AG08395 (cell line): ENCODE data around the gene GATB.

Experiments
- DNase-seq: peaks from one replicate; pipeline ENCODE4 v3.0.0; 2012; ENCODE audit warnings: mixed read lengths, low spot score

Gene GATB

GRCh38 chr4:151675411-151675971 is 85.3 kb downstream of the GATB start:
- no peak for DNase-seq

- DNase-seq, result peak; percentile 46
Observed at GRCh38 chr4:151674804-151675391, 85.9 kb downstream of the GATB start.

- no peak for DNase-seq
Observed at GRCh38 chr4:151673908-151674520, 86.8 kb downstream of the GATB start.

GRCh38 chr4:151672996-151673395 is 87.8 kb downstream of the GATB start:
- DNase-seq, result no peak

- no peak for DNase-seq
Observed at GRCh38 chr4:151671541-151672059, 89.2 kb downstream of the GATB start.

- DNase-seq, result no peak
Observed at GRCh38 chr4:151670843-151671242, 90.0 kb downstream of the GATB start.

GRCh38 chr4:151669990-151670389 is 90.8 kb downstream of the GATB start:
- no peak for DNase-seq

GRCh38 chr4:151668689-151669402 is 92.0 kb downstream of the GATB start:
- DNase-seq, result no peak

GRCh38 chr4:151667666-151668065 is 93.1 kb downstream of the GATB start:
- no peak for DNase-seq

- DNase-seq, result peak; percentile 69
Observed at GRCh38 chr4:151667048-151667447, 93.8 kb downstream of the GATB start.

- DNase-seq, result no peak
Observed at GRCh38 chr4:151666501-151666900, 94.3 kb downstream of the GATB start.

- DNase-seq, result no peak
Observed at GRCh38 chr4:151665785-151666127, 95.1 kb downstream of the GATB start.

GRCh38 chr4:151665022-151665784 is 95.6 kb downstream of the GATB start:
- no peak for DNase-seq

GRCh38 chr4:151664289-151664688 is 96.5 kb downstream of the GATB start:
- no peak for DNase-seq

- DNase-seq, result no peak
Observed at GRCh38 chr4:151663109-151663508, 97.7 kb downstream of the GATB start.

- DNase-seq, result no peak
Observed at GRCh38 chr4:151661873-151662272, 98.9 kb downstream of the GATB start.

GRCh38 chr4:151660676-151661075 is 100.1 kb downstream of the GATB start:
- DNase-seq, result no peak

GRCh38 chr4:151659601-151660364 is 101.0 kb downstream of the GATB start:
- peak; percentile 30 for DNase-seq

GRCh38 chr4:151658959-151659600 is 101.7 kb downstream of the GATB start:
- DNase-seq, result peak; percentile 70

GRCh38 chr4:151657896-151658295 is 102.9 kb downstream of the GATB start:
- no peak for DNase-seq

GRCh38 chr4:151656058-151656457 is 104.7 kb downstream of the GATB start:
- no peak for DNase-seq
